Right hindlimb (tissue), 1 donor: Measurements from ENCODE around the gene KIF2C.
"Not testable (repeated sequence)": the region's sequence is repeated elsewhere in the genome, so short reads cannot be mapped to it uniquely, and the experiment has no call there.

Experiments
- DNase-seq: peaks from one replicate; pipeline ENCODE4 v3.0.0-alpha.2; 2018

Gene KIF2C

GRCh38 chr1:44739307-44740178 is at the start of gene KIF2C:
Gene KIF2C, plus strand, starts transcription at chr1:44739837. Its CDS starts 96 bp downstream, at chr1:44739933.
- peak; percentile 98 for DNase-seq

- no peak for DNase-seq
These were observed 46.5 kb upstream of the KIF2C start for GRCh38 chr1:44693159-44693558.

GRCh38 chr1:44693900-44694299 is 45.7 kb upstream of the KIF2C start:
- no peak for DNase-seq

- no peak for DNase-seq
These were observed 44.7 kb upstream of the KIF2C start for GRCh38 chr1:44694863-44695478.

GRCh38 chr1:44695671-44696070 is 44.0 kb upstream of the KIF2C start:
- no peak for DNase-seq

- DNase-seq: no peak
These were observed 43.5 kb upstream of the KIF2C start for GRCh38 chr1:44696101-44696500.

GRCh38 chr1:44696789-44697345 is 42.8 kb upstream of the KIF2C start:
- DNase-seq: no peak

GRCh38 chr1:44698138-44698537 is 41.5 kb upstream of the KIF2C start:
- no peak for DNase-seq

GRCh38 chr1:44699375-44699774 is 40.3 kb upstream of the KIF2C start:
- not testable (repeated sequence) for DNase-seq

- DNase-seq: no peak
These were observed 39.1 kb upstream of the KIF2C start for GRCh38 chr1:44700573-44700972.

- no peak for DNase-seq
These were observed 38.5 kb upstream of the KIF2C start for GRCh38 chr1:44701141-44701573.

GRCh38 chr1:44705470-44705869 is 34.2 kb upstream of the KIF2C start:
- DNase-seq: no peak

GRCh38 chr1:44705938-44706337 is 33.7 kb upstream of the KIF2C start:
- no peak for DNase-seq

- DNase-seq: no peak
These were observed 32.3 kb upstream of the KIF2C start for GRCh38 chr1:44707112-44707881.

- no peak for DNase-seq
These were observed 31.4 kb upstream of the KIF2C start for GRCh38 chr1:44707959-44708831.

- DNase-seq: no peak
These were observed 26.3 kb upstream of the KIF2C start for GRCh38 chr1:44713321-44713781.

GRCh38 chr1:44714532-44714931 is 25.1 kb upstream of the KIF2C start:
- no peak for DNase-seq

- peak; percentile 70 for DNase-seq
These were observed 24.6 kb upstream of the KIF2C start for GRCh38 chr1:44714944-44715571.

GRCh38 chr1:44717156-44717555 is 22.5 kb upstream of the KIF2C start:
- no peak for DNase-seq

- no peak for DNase-seq
These were observed 22.0 kb upstream of the KIF2C start for GRCh38 chr1:44717653-44718052.

- DNase-seq: no peak
These were observed 21.5 kb upstream of the KIF2C start for GRCh38 chr1:44718091-44718490.

- no peak for DNase-seq
These were observed 20.3 kb upstream of the KIF2C start for GRCh38 chr1:44719318-44719717.
